Muscle layer of colon (tissue), 2 donors: ENCODE data around the gene PSMC1.

ENCODE experiments used
- H3K27ac ChIP-seq: one replicate; pipeline ENCODE4 v1.7.0; 2013; ENCODE audit warnings: low read depth, mild to moderate bottlenecking, low read length, moderate library complexity
- H3K27me3 ChIP-seq, 2 donors: one replicate each; pipeline ENCODE4 v1.7.0; 2013; ENCODE audit warnings: low read length in 2 of 2, mild to moderate bottlenecking in 2 of 2; ENCODE audit not compliant: insufficient read depth in 2 of 2, control insufficient read depth in 1 of 2
- H3K36me3 ChIP-seq: one replicate; pipeline ENCODE4 v1.7.0; 2013; ENCODE audit warnings: mild to moderate bottlenecking, low read length; ENCODE audit not compliant: insufficient read depth
- H3K4me1 ChIP-seq: one replicate; pipeline ENCODE4 v1.7.0; 2013; ENCODE audit warnings: mild to moderate bottlenecking, low read length; ENCODE audit not compliant: insufficient read depth
- H3K4me3 ChIP-seq, 2 donors: one replicate each; pipeline ENCODE4 v1.7.0; 2013; ENCODE audit warnings: low read length in 2 of 2, low read depth in 1 of 2, mild to moderate bottlenecking in 1 of 2, moderate library complexity in 1 of 2
- H3K9ac ChIP-seq: one replicate; pipeline ENCODE4 v1.7.0; 2013; ENCODE audit warnings: low read length
- H3K9me3 ChIP-seq: one replicate; pipeline ENCODE4 v1.7.0; 2013; ENCODE audit warnings: mild to moderate bottlenecking, low read length
- donor health status: abdominal sarcoma.
- donor health status: Adenocarcinoma of cecum.

The PSMC1 gene

GRCh38 chr14:90305176-90305601 is 48.8 kb downstream of the PSMC1 start:
- no peak overlapping the region for H3K27ac ChIP-seq
- no peak overlapping the region for H3K9ac ChIP-seq
- H3K4me1 ChIP-seq, result peaks cover 14% of the 10 kb centered on the region
- H3K4me3 ChIP-seq, result no peak overlapping the region
- H3K36me3 ChIP-seq, result peaks cover 41% of the 10 kb centered on the region
- no peaks in the 10 kb centered on the region for H3K9me3 ChIP-seq
- H3K27me3 ChIP-seq, result no peaks in the 10 kb centered on the region

- no peaks in the 10 kb centered on the region for H3K27me3 ChIP-seq
- H3K36me3 ChIP-seq, result peaks cover 49% of the 10 kb centered on the region
- H3K4me3 ChIP-seq, result no peak overlapping the region
- H3K9me3 ChIP-seq, result no peaks in the 10 kb centered on the region
- H3K27ac ChIP-seq, result no peak overlapping the region
- no peaks in the 10 kb centered on the region for H3K4me1 ChIP-seq
- H3K9ac ChIP-seq, result no peak overlapping the region
These were observed 52.2 kb downstream of the PSMC1 start for GRCh38 chr14:90308561-90308960.

GRCh38 chr14:90317286-90317685 is 60.9 kb downstream of the PSMC1 start:
- H3K27ac ChIP-seq, result no peak overlapping the region
- H3K36me3 ChIP-seq, result peaks cover 33% of the 10 kb centered on the region
- no peak overlapping the region for H3K9ac ChIP-seq
- H3K27me3 ChIP-seq, result no peaks in the 10 kb centered on the region
- H3K9me3 ChIP-seq, result no peaks in the 10 kb centered on the region
- no peaks in the 10 kb centered on the region for H3K4me1 ChIP-seq
- no peak overlapping the region for H3K4me3 ChIP-seq

GRCh38 chr14:90318016-90318415 is 61.7 kb downstream of the PSMC1 start:
- Histone ChIP-seq H3K9ac (no peak overlapping the region), H3K4me1 (no peaks in the 10 kb centered on the region), H3K9me3 (no peaks in the 10 kb centered on the region), H3K36me3 (peaks cover 27% of the 10 kb centered on the region), H3K27ac (no peak overlapping the region), H3K4me3 (no peak overlapping the region), H3K27me3 (no peaks in the 10 kb centered on the region)

- Histone ChIP-seq H3K27me3 (no peaks in the 10 kb centered on the region), H3K4me3 (no peak overlapping the region), H3K36me3 (peaks cover 21% of the 10 kb centered on the region), H3K9ac (no peak overlapping the region), H3K9me3 (no peaks in the 10 kb centered on the region), H3K27ac (no peak overlapping the region), H3K4me1 (no peaks in the 10 kb centered on the region)
These were observed 62.8 kb downstream of the PSMC1 start for GRCh38 chr14:90319173-90319572.

GRCh38 chr14:90319634-90320541 is 63.5 kb downstream of the PSMC1 start:
- Histone ChIP-seq H3K9ac (no peak overlapping the region), H3K27ac (no peak overlapping the region), H3K4me3 (no peak overlapping the region), H3K9me3 (no peaks in the 10 kb centered on the region), H3K4me1 (no peaks in the 10 kb centered on the region), H3K36me3 (peaks cover 21% of the 10 kb centered on the region), H3K27me3 (no peaks in the 10 kb centered on the region)

- Histone ChIP-seq H3K9ac (no peak overlapping the region), H3K27ac (no peak overlapping the region), H3K36me3 (peaks cover 8% of the 10 kb centered on the region), H3K4me1 (peaks cover 5% of the 10 kb centered on the region), H3K4me3 (no peak overlapping the region), H3K9me3 (no peaks in the 10 kb centered on the region), H3K27me3 (no peaks in the 10 kb centered on the region)
These were observed 65.5 kb downstream of the PSMC1 start for GRCh38 chr14:90321891-90322290.
